ENCODE measurements around the gene CAVIN3.

DNA sequence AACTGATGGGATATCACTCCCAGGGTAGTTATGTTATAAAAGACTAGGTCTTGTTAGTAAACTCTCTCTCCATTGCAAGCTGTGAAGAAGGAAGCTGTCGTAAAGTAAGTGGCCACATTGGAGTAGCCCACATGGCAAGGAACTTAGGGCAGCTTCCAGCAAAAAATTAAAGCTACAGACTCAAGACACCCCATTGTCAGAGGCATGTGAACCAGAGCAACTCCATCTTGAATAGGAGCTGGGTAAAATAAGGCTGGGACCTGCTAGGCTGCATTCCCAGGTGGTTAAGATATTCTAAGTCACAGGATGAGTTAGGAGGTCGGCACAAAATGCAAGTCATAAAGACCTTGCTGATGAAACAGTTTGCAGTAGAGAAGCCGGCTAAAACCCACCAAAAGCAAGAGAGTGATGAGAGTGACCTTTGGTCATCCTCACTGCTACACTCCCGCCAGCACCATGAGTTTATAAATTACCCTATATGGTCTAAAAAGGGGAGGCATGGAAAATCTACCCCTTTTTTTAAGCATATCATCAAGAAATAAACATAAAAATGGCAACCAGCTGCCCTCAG lies 36.8 kb downstream of the CAVIN3 start:
- TF ChIP-seq NR2C2 (IDR thresholded peaks at IDR 0.05; ENCODE audit: borderline replicate concordance, control insufficient read depth, insufficient read length, low read depth): no peak
- TF ChIP-seq SP1 (IDR thresholded peaks at IDR 0.05; ENCODE audit: low read depth, low read length): no peak
- TF ChIP-seq, protein P1, sequence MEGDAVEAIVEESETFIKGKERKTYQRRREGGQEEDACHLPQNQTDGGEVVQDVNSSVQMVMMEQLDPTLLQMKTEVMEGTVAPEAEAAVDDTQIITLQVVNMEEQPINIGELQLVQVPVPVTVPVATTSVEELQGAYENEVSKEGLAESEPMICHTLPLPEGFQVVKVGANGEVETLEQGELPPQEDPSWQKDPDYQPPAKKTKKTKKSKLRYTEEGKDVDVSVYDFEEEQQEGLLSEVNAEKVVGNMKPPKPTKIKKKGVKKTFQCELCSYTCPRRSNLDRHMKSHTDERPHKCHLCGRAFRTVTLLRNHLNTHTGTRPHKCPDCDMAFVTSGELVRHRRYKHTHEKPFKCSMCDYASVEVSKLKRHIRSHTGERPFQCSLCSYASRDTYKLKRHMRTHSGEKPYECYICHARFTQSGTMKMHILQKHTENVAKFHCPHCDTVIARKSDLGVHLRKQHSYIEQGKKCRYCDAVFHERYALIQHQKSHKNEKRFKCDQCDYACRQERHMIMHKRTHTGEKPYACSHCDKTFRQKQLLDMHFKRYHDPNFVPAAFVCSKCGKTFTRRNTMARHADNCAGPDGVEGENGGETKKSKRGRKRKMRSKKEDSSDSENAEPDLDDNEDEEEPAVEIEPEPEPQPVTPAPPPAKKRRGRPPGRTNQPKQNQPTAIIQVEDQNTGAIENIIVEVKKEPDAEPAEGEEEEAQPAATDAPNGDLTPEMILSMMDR (IDR thresholded peaks at IDR 0.05 in 2 of 3, conservative IDR thresholded peaks at IDR 0.05 in 1 of 3; ENCODE audit: control insufficient read depth in 2 of 3, extremely low read depth in 1 of 3, insufficient read depth in 1 of 3, low read depth in 3 of 3, low read length in 3 of 3): no peak
- no peak for TF ChIP-seq NFIC (IDR thresholded peaks at IDR 0.05; ENCODE audit: low read depth, low read length)
